IMR-90 (cell line): ENCODE measurements around the gene MAGI1. TPM values are rescaled to one million over a fixed set of nuclear protein-coding genes. Genes with fewer than 3 reads are reported as not detected.
A peak's percentile ranks its signal among the peaks of the same experiment; 100 is the strongest.

Source experiments
- ATAC-seq: fragments of 200-7000 bp; cut with Tn5 transposase; 2 replicates; pipeline ENCODE4 v1.9.1; 2020; ENCODE audit warnings: low read depth, mild to moderate bottlenecking, moderate library complexity
- BruUV-seq: library from RNA; stranded (reverse); fragments of 400-500 nt; replicated peaks from 2 replicates; lab custom pipeline; 2021; lab: Mats Ljungman, UMichigan
- CTCF ChIA-PET: fragments of 300-600 bp; formaldehyde crosslinking; extraction: SDS; loops from one replicate; lab custom pipeline; 2021; ENCODE audit warnings: antibody characterized with exemption; lab: Yijun Ruan, JAX
- POLR2A ChIA-PET: fragments of 300-600 bp; sonication (Branson Sonifier 250); formaldehyde crosslinking; loops from one replicate; lab custom pipeline; 2022; ENCODE audit warnings: antibody characterized with exemption; ENCODE audit not compliant: unreplicated experiment; lab: Charles Lee
- DNase-seq: peaks from one replicate; pipeline ENCODE4 v3.0.0; 2013
- H2AFZ ChIP-seq: replicated peaks from 2 replicates; pipeline ENCODE3; 2013; ENCODE audit warnings: low read length, mild to moderate bottlenecking; ENCODE audit not compliant: poor library complexity
- H2AK5ac ChIP-seq: 2 replicates; pipeline ENCODE4 v1.6.1; 2013; ENCODE audit warnings: low read depth, low read length, inconsistent platforms
- H2AK9ac ChIP-seq: replicated peaks from 2 replicates; pipeline ENCODE3; 2013; ENCODE audit warnings: mild to moderate bottlenecking, low read depth, low read length, moderate library complexity; ENCODE audit not compliant: poor library complexity
- H2BK120ac ChIP-seq: 2 replicates; pipeline ENCODE4 v1.6.1; 2013; ENCODE audit warnings: low read depth, low read length, inconsistent platforms
- H2BK15ac ChIP-seq: 3 replicates; pipeline ENCODE4 v1.6.1; 2013; ENCODE audit warnings: low read depth, low read length, inconsistent platforms
- H2BK20ac ChIP-seq: 2 replicates; pipeline ENCODE4 v1.6.1; 2013; ENCODE audit warnings: low read depth, mild to moderate bottlenecking, inconsistent platforms, low read length, moderate library complexity
- H2BK5ac ChIP-seq: 2 replicates; pipeline ENCODE4 v1.6.1; 2013; ENCODE audit warnings: mild to moderate bottlenecking, low read depth, low read length, inconsistent platforms; ENCODE audit not compliant: poor library complexity, severe bottlenecking
- H3K14ac ChIP-seq: replicated peaks from 2 replicates; pipeline ENCODE4 v1.6.1; 2013; ENCODE audit warnings: low read depth, low read length, inconsistent platforms
- H3K18ac ChIP-seq: 2 replicates; pipeline ENCODE4 v1.6.1; 2013; ENCODE audit warnings: low read depth, low read length, control low read depth
- H3K23ac ChIP-seq: 2 replicates; pipeline ENCODE4 v1.6.1; 2013; ENCODE audit warnings: low read depth, low read length, inconsistent platforms
- H3K27ac ChIP-seq: 2 replicates; pipeline ENCODE4 v1.5.1; 2013; ENCODE audit warnings: mild to moderate bottlenecking, control low read depth, low read length; ENCODE audit not compliant: insufficient read depth
- H3K27me3 ChIP-seq: 2 replicates; pipeline ENCODE4 v1.6.1; 2013; ENCODE audit warnings: low read length; ENCODE audit not compliant: control insufficient read depth, insufficient read depth
- H3K36me3 ChIP-seq: 2 replicates; pipeline ENCODE4 v1.6.1; 2013; ENCODE audit warnings: low read length, mixed read lengths; ENCODE audit not compliant: control insufficient read depth, insufficient read depth
- H3K4ac ChIP-seq: 2 replicates; pipeline ENCODE4 v1.6.1; 2013; ENCODE audit warnings: low read depth, low read length, inconsistent platforms
- H3K4me1 ChIP-seq: 2 replicates; pipeline ENCODE4 v1.6.1; 2013; ENCODE audit warnings: low read length, mixed read lengths; ENCODE audit not compliant: control insufficient read depth, insufficient read depth
- H3K4me2 ChIP-seq: 2 replicates; pipeline ENCODE4 v1.6.1; 2013; ENCODE audit warnings: low read depth, mild to moderate bottlenecking, control low read depth, low read length, moderate library complexity
- H3K4me3 ChIP-seq: 2 replicates; pipeline ENCODE4 v1.5.1; 2013; ENCODE audit warnings: low read depth, mild to moderate bottlenecking, control low read depth, low read length, moderate library complexity; ENCODE audit not compliant: insufficient read depth
- H3K56ac ChIP-seq: 2 replicates; pipeline ENCODE4 v1.6.1; 2013; ENCODE audit warnings: low read length, inconsistent platforms; ENCODE audit not compliant: insufficient read depth; ENCODE audit errors: extremely low read depth
- H3K79me1 ChIP-seq, 2 experiments: 2 replicates each; pipeline ENCODE4 v1.6.1; 2013; ENCODE audit warnings: low read length in 2 of 2, inconsistent platforms in 1 of 2, low read depth in 1 of 2
- H3K9ac ChIP-seq: 2 replicates; pipeline ENCODE4 v1.6.1; 2013; ENCODE audit warnings: low read depth, low read length, control low read depth
- H3K9me1 ChIP-seq: 2 replicates; pipeline ENCODE4 v1.6.1; 2013; ENCODE audit warnings: low read length, inconsistent platforms; ENCODE audit not compliant: insufficient read depth
- H3K9me3 ChIP-seq: 2 replicates; pipeline ENCODE4 v1.6.1; 2013; ENCODE audit warnings: low read length; ENCODE audit not compliant: control insufficient read depth, insufficient read depth
- H4K20me1 ChIP-seq: 2 replicates; pipeline ENCODE4 v1.6.1; 2013; ENCODE audit warnings: low read length, inconsistent platforms; ENCODE audit not compliant: insufficient read depth
- H4K5ac ChIP-seq: 2 replicates; pipeline ENCODE4 v1.6.1; 2013; ENCODE audit warnings: mild to moderate bottlenecking, low read depth, low read length, control low read depth
- H4K8ac ChIP-seq, 2 experiments: 2 replicates each; pipeline ENCODE4 v1.6.1; 2013; ENCODE audit warnings: low read depth in 2 of 2, low read length in 2 of 2, control low read depth in 1 of 2, inconsistent platforms in 1 of 2
- H4K91ac ChIP-seq: 2 replicates; pipeline ENCODE4 v1.6.1; 2013; ENCODE audit warnings: low read depth, low read length, inconsistent platforms; ENCODE audit not compliant: insufficient read depth
- CEBPB ChIP-seq: IDR thresholded peaks from 2 replicates; pipeline ENCODE4 v1.6.1; 2012; ENCODE audit warnings: low read depth, low read length, improper control_type of control experiment
- MAZ ChIP-seq: IDR thresholded peaks from 2 replicates; pipeline ENCODE4 v1.6.1; 2012; ENCODE audit warnings: low read depth, mild to moderate bottlenecking, low read length, improper control_type of control experiment, moderate library complexity, borderline replicate concordance
- dilution Hi-C: fragments of 300-500 bp; cut with HindIII; formaldehyde crosslinking; loops from one replicate; pipeline ENCODE4 v1.14.3; 2018; ENCODE audit warnings: low sequenced_read_pairs; ENCODE audit not compliant: unreplicated experiment
- in situ Hi-C: fragments of 300-500 bp; cut with MboI; formaldehyde crosslinking; loops from 3 replicates; pipeline ENCODE4 v1.14.3; 2019; ENCODE audit warnings: low sequenced_read_pairs, inconsistent platforms, mixed read lengths
- intact Hi-C: fragments of 100-400 bp; cut with micrococcal nuclease; formaldehyde crosslinking; loops from 2 replicates; pipeline ENCODE4 v1.10.0; 2022
- polyA plus RNA-seq, 3 experiments: library from polyadenylated mRNA; depleted of rRNA; stranded (reverse); fragments of >200 nt; gene quantifications; 2 replicates each; pipeline ENCODE4 v1.2.3, GENCODE V29; 2012; ENCODE audit warnings: low replicate concordance in 1 of 3
- total RNA-seq: library from RNA; depleted of rRNA; stranded (reverse); fragments of >200 nt; gene quantifications from 2 replicates; pipeline ENCODE4 v1.2.3, GENCODE V29; 2012

MAGI1 gene
- total and polyA plus RNA-seq, 2 of the 4 experiments (the other 2 are of a cell fraction), result 14.5 to 24.2 TPM

- Histone ChIP-seq H2AK9ac (no peak overlapping the region), H4K5ac (peak overlapping the region; percentile 21; the same call in 1 of the 2 replicates), H3K79me1 (peaks cover 0 to 26% of the 10 kb centered on the region in 2 experiments; a peak in 3 of 4 replicates), H3K36me3 (no peaks in the 10 kb centered on the region), H3K56ac (no peak overlapping the region), H3K9me1 (peaks cover 14% of the 10 kb centered on the region), H4K8ac (peak overlapping the region in 1 of 2 experiments; percentile 64; a peak in 1 of 4 replicates), H3K18ac (peak overlapping the region; percentile 33; the same call in 1 of the 2 replicates), H4K91ac (peak overlapping the region; percentile 47), H2AFZ (no peak overlapping the region), H3K23ac (peak overlapping the region; percentile 62; the same call in 1 of the 2 replicates), H2AK5ac (peak overlapping the region; percentile 89), H3K14ac (peak overlapping the region; percentile 46), H3K4me3 (no peak overlapping the region), H3K9ac (no peak overlapping the region), H2BK5ac (peak overlapping the region; percentile 59), H3K4me1 (peaks cover 19% of the 10 kb centered on the region), H2BK20ac (peak overlapping the region; percentile 80), H4K20me1 (no peaks in the 10 kb centered on the region), H3K4ac (peak overlapping the region; percentile 90), H3K27ac (0 out of 2 replicates have a peak overlapping the region, but pooled peaks have one; percentile 15), H3K4me2 (no peak overlapping the region), H3K9me3 (no peaks in the 10 kb centered on the region), H2BK15ac (peak overlapping the region; percentile 89; the same call in 2 of the 3 replicates), H2BK120ac (peak overlapping the region; percentile 81), H3K27me3 (no peaks in the 10 kb centered on the region)
- intact Hi-C loops (no loop called here), in situ Hi-C loops (loop anchor here (10.0 kb wide), 2 partner anchors 93 to 257 kb away; no protein-coding TSS in a partner anchor), dilution Hi-C loops (no loop called here)
- ATAC-seq, result no peak
- ChIA-PET POLR2A (interaction anchor here (0.5 kb wide), 1 partner anchor 197 kb away, joined by 3 read pairs; no protein-coding TSS in a partner anchor), CTCF (no interaction called here)
- no TSS peak for BruUV-seq
- TF ChIP-seq CEBPB, result 0 out of 2 replicates have a peak, but pooled peaks have one; percentile 5
- no peak for TF ChIP-seq MAZ
- no peak for DNase-seq
Measured at GRCh38 chr3:66041828-66042227, 3.1 kb upstream of the MAGI1 start.
